Osteocyte (in vitro differentiated cells): ENCODE measurements around the gene ANTXR2. TPM values are rescaled to one million over a fixed set of nuclear protein-coding genes. Genes with fewer than 3 reads are reported as not detected.

Experiments
- DNase-seq: peaks from one replicate; pipeline ENCODE4 v3.0.0; 2021; ENCODE audit warnings: mixed read lengths; ENCODE audit not compliant: unreplicated experiment; ENCODE audit errors: extremely low spot score
- H3K27ac Mint-ChIP-seq: one replicate; pipeline ENCODE4 v1.8.0; 2021; ENCODE audit warnings: mild to moderate bottlenecking, mixed read lengths; ENCODE audit not compliant: unreplicated experiment
- H3K27me3 Mint-ChIP-seq: one replicate; pipeline ENCODE4 v1.8.0; 2021; ENCODE audit warnings: mixed read lengths; ENCODE audit not compliant: unreplicated experiment
- H3K36me3 Mint-ChIP-seq: one replicate; pipeline ENCODE4 v1.8.0; 2021; ENCODE audit warnings: mixed read lengths; ENCODE audit not compliant: unreplicated experiment
- H3K4me1 Mint-ChIP-seq: one replicate; pipeline ENCODE4 v1.8.0; 2021; ENCODE audit warnings: mixed read lengths; ENCODE audit not compliant: unreplicated experiment
- H3K4me3 Mint-ChIP-seq: one replicate; pipeline ENCODE4 v1.8.0; 2021; ENCODE audit warnings: mild to moderate bottlenecking, moderate library complexity, mixed read lengths; ENCODE audit not compliant: unreplicated experiment
- H3K9me3 Mint-ChIP-seq: one replicate; pipeline ENCODE4 v1.8.0; 2021; ENCODE audit warnings: mixed read lengths; ENCODE audit not compliant: unreplicated experiment
- CTCF ChIP-seq: fragments of 200-600 bp; sonication (generic); IDR thresholded peaks from 2 replicates; pipeline ENCODE4 v1.5.0; 2021; ENCODE audit warnings: antibody characterized with exemption, mild to moderate bottlenecking, moderate library complexity
- total RNA-seq: library from RNA; stranded (reverse); gene quantifications from 2 replicates; pipeline ENCODE4 v1.2.1, GENCODE V29; 2021

The ANTXR2 gene
- total RNA-seq, 1 donor from 2014 or later: 35.3 TPM

- H3K27me3 Mint-ChIP-seq: no peaks in the 10 kb centered on the region
- no peak overlapping the region for H3K27ac Mint-ChIP-seq
- no peak overlapping the region for H3K4me3 Mint-ChIP-seq
- no peaks in the 10 kb centered on the region for H3K4me1 Mint-ChIP-seq
- H3K36me3 Mint-ChIP-seq: no peaks in the 10 kb centered on the region
- TF ChIP-seq CTCF: peak; percentile 64
- no peak for DNase-seq
- H3K9me3 Mint-ChIP-seq: peaks cover 8% of the 10 kb centered on the region
These were observed 155.8 kb downstream of the ANTXR2 start for GRCh38 chr4:79917246-79917645.

GRCh38 chr4:79915246-79915645 is 157.8 kb downstream of the ANTXR2 start:
- no peak for DNase-seq
- Mint-ChIP-seq H3K27ac (no peak overlapping the region), H3K36me3 (no peaks in the 10 kb centered on the region), H3K27me3 (no peaks in the 10 kb centered on the region), H3K4me1 (no peaks in the 10 kb centered on the region), H3K9me3 (peaks cover 8% of the 10 kb centered on the region), H3K4me3 (no peak overlapping the region)
- TF ChIP-seq CTCF: no peak

- H3K27ac Mint-ChIP-seq: no peak overlapping the region
- no peaks in the 10 kb centered on the region for H3K27me3 Mint-ChIP-seq
- no peak for TF ChIP-seq CTCF
- H3K9me3 Mint-ChIP-seq: peaks cover 8% of the 10 kb centered on the region
- no peak for DNase-seq
- no peaks in the 10 kb centered on the region for H3K36me3 Mint-ChIP-seq
- no peak overlapping the region for H3K4me3 Mint-ChIP-seq
- H3K4me1 Mint-ChIP-seq: no peaks in the 10 kb centered on the region
These were observed 159.4 kb downstream of the ANTXR2 start for GRCh38 chr4:79913581-79913980.

- no peaks in the 10 kb centered on the region for H3K4me1 Mint-ChIP-seq
- no peaks in the 10 kb centered on the region for H3K27me3 Mint-ChIP-seq
- no peak overlapping the region for H3K27ac Mint-ChIP-seq
- peaks cover 18% of the 10 kb centered on the region for H3K36me3 Mint-ChIP-seq
- peaks cover 4% of the 10 kb centered on the region for H3K9me3 Mint-ChIP-seq
- TF ChIP-seq CTCF: no peak
- no peak overlapping the region for H3K4me3 Mint-ChIP-seq
- DNase-seq: no peak
These were observed 166.0 kb downstream of the ANTXR2 start for GRCh38 chr4:79907001-79907400.

GRCh38 chr4:79906303-79906702 is 166.7 kb downstream of the ANTXR2 start:
- DNase-seq: no peak
- H3K27ac Mint-ChIP-seq: no peak overlapping the region
- peaks cover 18% of the 10 kb centered on the region for H3K36me3 Mint-ChIP-seq
- no peak for TF ChIP-seq CTCF
- H3K27me3 Mint-ChIP-seq: no peaks in the 10 kb centered on the region
- no peak overlapping the region for H3K4me3 Mint-ChIP-seq
- H3K9me3 Mint-ChIP-seq: peaks cover 4% of the 10 kb centered on the region
- H3K4me1 Mint-ChIP-seq: no peaks in the 10 kb centered on the region
